Fibroblast of lung (primary cell): ENCODE data around the gene GPR4. TPM values are rescaled to one million over a fixed set of nuclear protein-coding genes. Genes with fewer than 3 reads are reported as not detected.
A peak's percentile ranks its signal among the peaks of the same experiment; 100 is the strongest.

Experiments
- DNase-seq, 2 donors: peaks; one replicate each; pipeline versions ENCODE4 v3.0.0 to v3.0.0-alpha.2; 2010; ENCODE audit warnings: low read depth in 2 of 2
- H2AFZ ChIP-seq: 2 replicates; pipeline ENCODE4 v1.5.1; 2012; ENCODE audit warnings: low read length, control low read depth, inconsistent platforms
- H3K27ac ChIP-seq: 2 replicates; pipeline ENCODE4 v1.5.1; 2011; ENCODE audit warnings: low read length, control low read depth; ENCODE audit not compliant: insufficient read depth
- H3K27me3 ChIP-seq: 2 replicates; pipeline ENCODE4 v1.5.1; 2011; ENCODE audit warnings: mild to moderate bottlenecking, low read length; ENCODE audit not compliant: control insufficient read depth, insufficient read depth
- H3K36me3 ChIP-seq: 2 replicates; pipeline ENCODE4 v1.5.1; 2011; ENCODE audit warnings: low read length; ENCODE audit not compliant: control insufficient read depth, insufficient read depth
- H3K4me1 ChIP-seq: 2 replicates; pipeline ENCODE4 v1.5.1; 2011; ENCODE audit warnings: low read length; ENCODE audit not compliant: control insufficient read depth, insufficient read depth; ENCODE audit errors: extremely low read depth
- H3K4me2 ChIP-seq: 2 replicates; pipeline ENCODE4 v1.5.1; 2011; ENCODE audit warnings: low read length, control low read depth; ENCODE audit not compliant: insufficient read depth; ENCODE audit errors: extremely low read depth
- H3K4me3 ChIP-seq, 4 experiments: fragments of 200-600 bp in 1 of 4; sonication (generic) in 1 of 4; replicated peaks in 1 of 4; 2 replicates each; pipeline ENCODE4 v1.5.1; 2011 to 2016; ENCODE audit warnings: low read length in 4 of 4, low read depth in 3 of 4, mild to moderate bottlenecking in 3 of 4, control low read depth in 2 of 4, inconsistent platforms in 1 of 4, mixed read lengths in 1 of 4; ENCODE audit not compliant: insufficient read depth in 1 of 4; ENCODE audit errors: control extremely low read depth in 1 of 4
- H3K79me2 ChIP-seq: 2 replicates; pipeline ENCODE4 v1.5.1; 2012; ENCODE audit warnings: mild to moderate bottlenecking, low read length, inconsistent platforms; ENCODE audit not compliant: control insufficient read depth, insufficient read depth
- H3K9ac ChIP-seq: 2 replicates; pipeline ENCODE4 v1.5.1; 2011; ENCODE audit warnings: mild to moderate bottlenecking, low read length, control low read depth; ENCODE audit not compliant: insufficient read depth
- H3K9me3 ChIP-seq: 2 replicates; pipeline ENCODE4 v1.5.1; 2012; ENCODE audit warnings: low read depth, low read length; ENCODE audit not compliant: control insufficient read depth, insufficient read depth
- H4K20me1 ChIP-seq: 2 replicates; pipeline ENCODE4 v1.5.1; 2011; ENCODE audit warnings: low read length; ENCODE audit not compliant: control insufficient read depth, insufficient read depth; ENCODE audit errors: extremely low read depth
- CTCF ChIP-seq, 2 donors: IDR thresholded peaks in 1 of 2; conservative IDR thresholded peaks in 1 of 2; 1 replicate in 1 of 2; 2 replicates in 1 of 2; pipeline ENCODE4 v1.5.1; 2011 to 2012; ENCODE audit warnings: low read length in 2 of 2, control low read depth in 1 of 2, inconsistent platforms in 1 of 2, low read depth in 1 of 2, mild to moderate bottlenecking in 1 of 2
- EZH2 ChIP-seq: IDR thresholded peaks from 2 replicates; pipeline ENCODE4 v1.5.1; 2012; ENCODE audit warnings: low read length, control low read depth, mild to moderate bottlenecking; ENCODE audit errors: missing control alignments
- polyA plus RNA-seq, 2 donors: library from polyadenylated mRNA; depleted of rRNA in 1 of 2; stranded (reverse) in 1 of 2; unstranded in 1 of 2; fragments of >200 nt; gene quantifications; 2 replicates each; pipeline ENCODE4 v1.2.1, GENCODE V29; 2011 to 2012; ENCODE audit warnings: missing spikeins in 1 of 2
- total RNA-seq: library from RNA; depleted of rRNA; stranded (reverse); fragments of >200 nt; gene quantifications from 2 replicates; pipeline ENCODE4 v1.2.1, GENCODE V29; 2014

The GPR4 gene
- total and polyA plus RNA-seq, 2 donors (not counting 1 experiment from before 2014, with no cell fraction given): 0.58 TPM; not detected in 1

GRCh38 chr19:45576682-45577081 is 25.3 kb downstream of the GPR4 start:
- no peak overlapping the region for H3K9ac ChIP-seq
- peak overlapping the region; percentile 42 for H3K4me2 ChIP-seq
- peaks cover 7% of the 10 kb centered on the region for H3K79me2 ChIP-seq

GRCh38 chr19:45575216-45575615 is 26.8 kb downstream of the GPR4 start:
- Histone ChIP-seq H3K36me3 (no peaks in the 10 kb centered on the region), H3K79me2 (peaks cover 7% of the 10 kb centered on the region), H3K9me3 (no peaks in the 10 kb centered on the region), H3K4me3 (no peak overlapping the region), H3K4me1 (peaks cover 15% of the 10 kb centered on the region), H3K4me2 (no peak overlapping the region), H4K20me1 (no peaks in the 10 kb centered on the region), H2AFZ (no peak overlapping the region), H3K27ac (no peak overlapping the region), H3K9ac (no peak overlapping the region), H3K27me3 (no peaks in the 10 kb centered on the region)
- TF ChIP-seq EZH2: no peak
- TF ChIP-seq CTCF (conservative IDR thresholded peaks at IDR 0.05 in 1 of 2, IDR thresholded peaks at IDR 0.05 in 1 of 2; ENCODE audit: low read depth in 1 of 2, low read length in 2 of 2): no peak
- DNase-seq: no peak

More at GRCh38 chr19:45576682-45577081, 25.3 kb downstream of the GPR4 start:
- Histone ChIP-seq H3K36me3 (no peaks in the 10 kb centered on the region), H3K27ac (peak overlapping the region; percentile 66), H3K9me3 (no peaks in the 10 kb centered on the region), H4K20me1 (no peaks in the 10 kb centered on the region), H3K4me3 (no peak overlapping the region), H3K27me3 (no peaks in the 10 kb centered on the region), H3K4me1 (peaks cover 15% of the 10 kb centered on the region), H2AFZ (no peak overlapping the region)
- TF ChIP-seq CTCF (conservative IDR thresholded peaks at IDR 0.05 in 1 of 2, IDR thresholded peaks at IDR 0.05 in 1 of 2; ENCODE audit: low read depth in 1 of 2, low read length in 2 of 2) (no peak), EZH2 (no peak)
- no peak for DNase-seq

- Histone ChIP-seq H3K79me2 (peaks cover 7% of the 10 kb centered on the region), H3K4me1 (peaks cover 15% of the 10 kb centered on the region), H2AFZ (no peak overlapping the region), H3K9me3 (no peaks in the 10 kb centered on the region), H4K20me1 (no peaks in the 10 kb centered on the region), H3K36me3 (no peaks in the 10 kb centered on the region), H3K27ac (peak overlapping the region; percentile 18), H3K4me3 (no peak overlapping the region), H3K9ac (no peak overlapping the region), H3K4me2 (no peak overlapping the region), H3K27me3 (no peaks in the 10 kb centered on the region)
- no peak for DNase-seq
- no peak for TF ChIP-seq EZH2
- TF ChIP-seq CTCF (conservative IDR thresholded peaks at IDR 0.05 in 1 of 2, IDR thresholded peaks at IDR 0.05 in 1 of 2; ENCODE audit: low read depth in 1 of 2, low read length in 2 of 2): no peak
These were observed 27.5 kb downstream of the GPR4 start for GRCh38 chr19:45574526-45574925.
